Posterior vena cava (tissue), 2 donors: Measurements from ENCODE around the gene AP5B1. TPM values are rescaled to one million over a fixed set of nuclear protein-coding genes. Genes with fewer than 3 reads are reported as not detected.

Experiments used
- DNase-seq: peaks from one replicate; pipeline ENCODE4 v3.0.0-alpha.2; 2020; ENCODE audit warnings: low spot score
- intact Hi-C, 2 donors: fragments of 100-400 bp; cut with DNase I; formaldehyde crosslinking; loops; one replicate each; pipeline versions ENCODE4 v1.14.1 to v1.14.2; 2022 to 2023
- long read RNA-seq, 2 donors: library from polyadenylated mRNA; unstranded; transcript quantifications; one replicate each; pipeline ENCODE4 v2.0.0, GENCODE V29; 2020 to 2021
- total RNA-seq, 2 donors: library from RNA; stranded (reverse); fragmentation: NEBNext Ultra II Directional; extraction: Animal tissue kit (Norgen Biotek cat#: 25700); gene quantifications; one replicate each; pipeline ENCODE4 v1.2.1, GENCODE V29; 2021
- donor health status: DM: yes; HTN: yes; CAD: no.
- donor health status: DM: yes; HTN: yes; CAD: no.

The AP5B1 gene
- 10 to 100 TPM; 10.7 to 15.3 TPM for total RNA-seq
- long read RNA-seq, donor 1, full-length matches to known transcripts = 8 of 25 reads
- long read RNA-seq, donor 1, partial matches to known transcripts = 0 of 25 reads
- long read RNA-seq, donor 1, other reads (novel, unspliced or antisense) = 17 of 25 reads
- long read RNA-seq, donor 2, full-length matches to known transcripts = 1 of 40 reads
- long read RNA-seq, donor 2, partial matches to known transcripts = 0 of 40 reads
- long read RNA-seq, donor 2, other reads (novel, unspliced or antisense) = 39 of 40 reads

DNA sequence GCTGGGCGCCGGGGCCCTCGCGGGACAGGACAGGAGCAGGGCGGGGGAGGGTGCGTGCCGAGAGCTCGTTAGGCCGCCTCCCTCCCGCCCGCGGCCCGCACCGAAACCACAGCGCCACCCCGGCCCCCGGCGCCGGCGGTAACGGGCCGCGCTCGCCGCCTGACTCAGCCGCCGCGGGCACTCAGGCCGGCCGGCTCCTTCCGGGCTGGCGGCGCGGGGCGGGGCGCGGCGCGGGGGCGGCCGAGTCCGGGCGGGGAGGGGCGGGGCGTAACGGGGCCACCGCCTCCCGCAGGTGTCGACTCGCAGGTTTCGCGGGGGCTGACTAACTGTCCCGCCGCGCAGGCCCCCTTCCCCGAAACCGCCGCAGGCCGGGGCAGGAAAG lies at the start of gene AP5B1:
Gene AP5B1 (minus strand): TSS at position 207 of the 382 bp plus-strand sequence. CDS start 385 bp downstream, outside the sequence.
- intact Hi-C loops = loop anchor here in 1 of 2 donors (2.0 kb wide), 1 partner anchor 36 kb away; no protein-coding TSS in a partner anchor
- DNase-seq = peak; percentile 83

DNA sequence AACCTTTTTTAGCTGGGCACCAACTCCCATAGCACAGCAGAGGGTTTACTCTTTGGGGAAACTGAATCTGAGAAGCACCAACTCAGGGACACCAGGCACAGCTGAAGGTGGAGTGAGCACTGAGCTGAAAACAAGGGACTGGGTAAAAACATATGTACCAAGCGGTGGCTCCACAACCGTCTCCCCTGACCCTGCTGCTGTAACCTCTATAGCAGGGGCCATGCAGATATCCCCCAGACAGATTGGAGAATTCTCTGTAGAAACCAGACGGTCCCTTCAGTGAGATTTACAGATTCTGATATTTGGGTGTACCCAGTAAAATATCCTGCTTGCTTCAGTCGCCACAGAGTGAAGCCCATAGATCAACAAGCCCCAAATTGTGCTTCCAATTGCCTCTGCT lies 48.7 kb upstream of the AP5B1 start:
- DNase-seq = peak; percentile 5
- intact Hi-C loops = no loop called here

DNA sequence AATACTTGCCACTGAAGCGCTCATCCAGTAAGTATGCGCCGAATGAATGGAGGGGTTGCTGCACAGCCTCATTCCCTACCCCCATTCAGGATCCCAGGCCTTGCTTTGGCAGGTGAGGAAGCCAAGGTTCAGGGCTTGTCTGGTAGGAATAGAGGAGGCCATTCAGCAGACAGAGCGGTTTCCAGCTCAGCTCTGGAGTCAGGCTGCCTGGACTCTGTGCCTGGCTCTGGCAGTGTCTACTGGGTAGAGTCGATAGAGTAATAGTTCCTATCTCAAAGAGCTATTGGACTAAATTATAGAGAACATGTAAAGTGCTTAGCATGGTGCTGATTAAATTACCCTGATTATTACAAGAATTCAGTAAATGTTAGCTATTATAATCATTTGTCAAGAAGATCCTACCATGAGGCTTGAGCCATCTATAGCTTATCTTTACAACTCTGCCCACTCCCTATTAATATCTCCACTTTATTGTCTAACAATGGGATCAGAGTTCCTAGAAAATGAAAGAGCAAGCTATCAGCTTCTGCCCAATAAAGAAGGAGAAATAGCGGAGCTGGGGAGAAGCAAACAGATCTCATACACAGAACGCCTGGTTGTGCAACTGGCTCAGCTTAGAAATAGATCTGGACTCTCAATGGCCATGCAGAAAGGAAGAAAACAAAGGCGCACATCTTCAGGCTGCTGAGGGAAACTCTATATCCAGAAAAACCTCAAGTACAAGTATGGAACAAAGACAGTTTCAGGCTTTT lies 46.4 kb upstream of the AP5B1 start:
- peak; percentile 32 for DNase-seq
- intact Hi-C loops = no loop called here

- intact Hi-C loops = loop anchor here in 1 of 2 donors (5.0 kb wide), 1 partner anchor 644 kb away; the partner anchor contains the start of gene PELI3
These were observed 42.2 kb upstream of the AP5B1 start for GRCh38 chr11:65822776-65823528.

DNA sequence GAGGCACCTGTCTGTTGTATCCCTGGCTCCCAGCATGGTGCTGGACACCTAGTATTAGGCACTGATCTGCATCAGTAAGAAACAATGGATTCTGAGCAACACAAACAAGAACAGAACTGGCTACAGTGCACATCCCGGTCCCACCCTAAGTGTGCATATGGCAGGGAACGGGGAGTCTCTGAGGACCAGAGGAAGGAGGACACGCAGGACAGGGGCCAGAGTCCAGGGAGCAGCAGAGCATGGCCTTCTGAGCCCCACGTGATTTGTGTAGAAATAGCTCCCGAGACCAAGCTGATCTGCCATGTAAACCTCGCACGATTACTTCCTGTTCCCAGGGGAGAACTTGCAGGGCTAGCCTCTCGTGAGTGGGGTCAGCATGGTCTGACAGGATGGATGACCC lies 40.3 kb upstream of the AP5B1 start:
- intact Hi-C loops = loop anchor here in 1 of 2 donors (5.0 kb wide), 1 partner anchor 646 kb away; the partner anchor contains the start of gene PELI3
- peak; percentile 26 for DNase-seq

More at GRCh38 chr11:65822776-65823528, 42.2 kb upstream of the AP5B1 start:
- DNase-seq = peak; percentile 9

- DNase-seq = peak; percentile 99
- intact Hi-C loops = loop anchor here in 1 of 2 donors (2.0 to 5.0 kb wide), 2 partner anchors 37 to 111 kb away; partner anchors contain the start of gene AP5B1
These were observed 37.3 kb upstream of the AP5B1 start for GRCh38 chr11:65817835-65818680.

- DNase-seq = peak; percentile 47
- intact Hi-C loops = loop anchor here in 1 of 2 donors (2.0 to 5.0 kb wide), 2 partner anchors 37 to 110 kb away; partner anchors contain the start of gene AP5B1
These were observed 36.6 kb upstream of the AP5B1 start for GRCh38 chr11:65817312-65817834.

GRCh38 chr11:65816696-65817095 lies 35.9 kb upstream of the AP5B1 start:
- intact Hi-C loops = loop anchor here in 1 of 2 donors (2.0 to 5.0 kb wide), 2 partner anchors 36 to 109 kb away; partner anchors contain the start of gene AP5B1
- DNase-seq = peak; percentile 14

DNA sequence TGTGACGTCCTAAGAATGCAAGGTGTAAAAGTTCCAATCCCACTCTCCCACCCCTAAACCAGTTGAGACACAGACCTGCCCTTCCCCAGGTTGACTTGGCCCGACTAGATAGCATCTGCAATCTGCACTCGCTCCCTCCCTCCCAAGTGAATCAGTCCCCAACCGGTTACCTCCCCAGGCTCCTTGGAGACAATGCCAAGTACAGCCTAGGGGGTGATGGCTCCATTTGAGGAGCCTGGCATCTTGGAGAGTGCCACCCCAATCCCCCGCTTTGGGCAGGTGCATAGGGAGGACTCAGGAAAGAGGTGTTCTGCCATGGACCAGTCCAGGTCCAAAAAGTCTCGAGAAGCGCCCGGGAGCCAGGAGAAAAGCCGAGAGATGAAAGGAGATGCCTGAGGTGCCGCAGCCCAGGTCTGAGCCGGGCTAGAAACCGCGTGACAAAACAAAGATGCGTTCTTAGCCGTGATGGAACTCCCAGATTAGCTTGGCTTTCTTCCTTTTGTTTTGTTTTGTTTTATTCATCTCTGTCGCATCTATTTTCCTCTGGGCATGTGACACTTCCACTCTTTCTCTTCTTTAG lies 34.3 kb upstream of the AP5B1 start:
- intact Hi-C loops = loop anchor here in 1 of 2 donors (5.0 kb wide), 1 partner anchor 108 kb away; no protein-coding TSS in a partner anchor
- DNase-seq = peak; percentile 43

- DNase-seq = no peak
These were observed 33.6 kb upstream of the AP5B1 start for GRCh38 chr11:65814131-65814985.

GRCh38 chr11:65811764-65812475 lies 31.1 kb upstream of the AP5B1 start:
- intact Hi-C loops = no loop called here

More at GRCh38 chr11:65814131-65814985, 33.6 kb upstream of the AP5B1 start:
- intact Hi-C loops = no loop called here

GRCh38 chr11:65810046-65810868 lies 29.5 kb upstream of the AP5B1 start:
- intact Hi-C loops = no loop called here
- no peak for DNase-seq

More at GRCh38 chr11:65811764-65812475, 31.1 kb upstream of the AP5B1 start:
- no peak for DNase-seq

- no peak for DNase-seq
These were observed 28.7 kb upstream of the AP5B1 start for GRCh38 chr11:65809496-65809895.

GRCh38 chr11:65808744-65809341 lies 28.1 kb upstream of the AP5B1 start:
- intact Hi-C loops = no loop called here
- no peak for DNase-seq

More at GRCh38 chr11:65809496-65809895, 28.7 kb upstream of the AP5B1 start:
- intact Hi-C loops = no loop called here

DNA sequence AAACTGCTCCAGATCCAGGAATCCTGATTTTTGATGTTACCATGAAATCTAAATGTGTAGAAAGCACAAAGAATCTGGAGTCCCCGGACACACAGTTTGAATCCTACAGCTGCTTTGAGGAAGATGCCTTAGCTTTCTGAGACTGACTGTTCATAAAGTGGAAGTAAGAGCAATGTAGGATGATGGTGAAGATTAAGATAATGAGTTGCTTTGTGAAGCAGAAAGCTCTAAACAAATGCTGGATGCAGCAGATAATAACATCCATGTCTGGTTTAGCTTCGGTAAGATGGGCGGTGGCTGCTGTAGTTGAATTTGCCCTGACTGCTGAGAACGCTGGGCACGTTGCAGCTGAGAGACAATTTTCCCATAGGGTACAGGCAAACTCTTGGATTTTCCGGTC lies 26.2 kb upstream of the AP5B1 start:
- intact Hi-C loops = no loop called here
- no peak for DNase-seq
